ENCODE measurements around the gene CTNND2.

CTNND2 gene

DNA sequence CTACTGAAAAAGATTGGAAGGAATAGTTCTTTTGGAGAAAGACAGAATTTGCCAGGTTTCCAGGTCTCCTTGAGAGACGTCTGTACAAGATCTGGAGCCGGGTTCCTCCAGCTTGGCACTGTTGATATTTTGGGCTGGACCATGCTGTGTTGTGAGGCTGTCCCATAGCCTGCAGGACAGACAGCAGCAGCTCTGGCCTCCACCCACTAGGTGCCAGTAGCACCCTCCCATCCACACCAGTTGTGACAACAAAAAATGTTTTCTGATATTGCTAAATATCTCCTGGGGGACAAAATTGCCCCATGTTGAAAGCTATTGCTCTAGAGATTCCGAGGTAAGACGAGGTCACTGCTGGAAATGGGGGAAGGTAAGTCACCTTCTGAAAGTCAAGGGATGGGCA is 855.5 kb downstream of the CTNND2 start:
- H3K9me2 ChIP-seq (replicated peaks; ENCODE audit: control insufficient read depth, low read length), result no peaks in the 10 kb centered on the region
- no peaks in the 10 kb centered on the region for H3K4me1 ChIP-seq (ENCODE audit: control insufficient read depth, low read length)
- TF ChIP-seq, protein P1, sequence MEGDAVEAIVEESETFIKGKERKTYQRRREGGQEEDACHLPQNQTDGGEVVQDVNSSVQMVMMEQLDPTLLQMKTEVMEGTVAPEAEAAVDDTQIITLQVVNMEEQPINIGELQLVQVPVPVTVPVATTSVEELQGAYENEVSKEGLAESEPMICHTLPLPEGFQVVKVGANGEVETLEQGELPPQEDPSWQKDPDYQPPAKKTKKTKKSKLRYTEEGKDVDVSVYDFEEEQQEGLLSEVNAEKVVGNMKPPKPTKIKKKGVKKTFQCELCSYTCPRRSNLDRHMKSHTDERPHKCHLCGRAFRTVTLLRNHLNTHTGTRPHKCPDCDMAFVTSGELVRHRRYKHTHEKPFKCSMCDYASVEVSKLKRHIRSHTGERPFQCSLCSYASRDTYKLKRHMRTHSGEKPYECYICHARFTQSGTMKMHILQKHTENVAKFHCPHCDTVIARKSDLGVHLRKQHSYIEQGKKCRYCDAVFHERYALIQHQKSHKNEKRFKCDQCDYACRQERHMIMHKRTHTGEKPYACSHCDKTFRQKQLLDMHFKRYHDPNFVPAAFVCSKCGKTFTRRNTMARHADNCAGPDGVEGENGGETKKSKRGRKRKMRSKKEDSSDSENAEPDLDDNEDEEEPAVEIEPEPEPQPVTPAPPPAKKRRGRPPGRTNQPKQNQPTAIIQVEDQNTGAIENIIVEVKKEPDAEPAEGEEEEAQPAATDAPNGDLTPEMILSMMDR (IDR thresholded peaks at IDR 0.05; ENCODE audit: low read depth, low read length, poor library complexity, severe bottlenecking), result peak; percentile 25
- no peak for TF ChIP-seq EZH2phosphoT487 (IDR thresholded peaks at IDR 0.05; ENCODE audit: borderline replicate concordance, low read length)
- H4K20me1 ChIP-seq (ENCODE audit: control insufficient read depth, insufficient read depth, low read depth, low read length), result no peaks in the 10 kb centered on the region
- H3F3A ChIP-seq (ENCODE audit: control insufficient read depth, insufficient read depth), result no peaks in the 10 kb centered on the region
- no peak overlapping the region for H3K27ac ChIP-seq (ENCODE audit: low read depth, low read length)
- no peak overlapping the region for H3K4me2 ChIP-seq (ENCODE audit: low read length)
- no peaks in the 10 kb centered on the region for H3K79me2 ChIP-seq (ENCODE audit: control insufficient read depth, low read length)
- H3K9me3 ChIP-seq (ENCODE audit: control insufficient read depth, insufficient read depth, low read length), result no peaks in the 10 kb centered on the region
- 0 out of 2 replicates have a peak, but pooled peaks cover 2% of the 10 kb centered on the region for H3K27me3 ChIP-seq (ENCODE audit: control insufficient read depth, low read length)
- no peaks in the 10 kb centered on the region for H3K36me3 ChIP-seq (ENCODE audit: control insufficient read depth, low read length)
- H3K4me3 ChIP-seq (ENCODE audit: low read length), result no peak overlapping the region

DNA sequence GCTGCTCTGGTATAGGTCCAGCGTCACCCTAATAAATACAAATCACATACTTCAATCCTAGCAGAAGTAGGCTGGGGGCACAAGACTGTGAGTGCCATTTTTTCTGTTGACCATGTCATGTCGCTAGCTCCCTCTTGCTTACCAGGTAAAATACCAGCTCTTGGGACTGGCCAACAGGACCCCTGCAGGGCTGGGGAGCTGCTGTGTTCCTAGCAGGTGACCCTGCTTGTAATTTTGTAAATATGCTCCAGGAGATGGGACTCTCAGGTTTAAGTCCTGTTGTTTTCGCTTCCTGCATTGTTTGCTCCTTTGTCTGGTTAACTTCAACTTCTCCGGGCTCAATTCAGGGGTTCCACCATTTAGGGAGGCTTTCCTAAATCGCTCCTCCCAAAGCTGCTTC is 856.6 kb downstream of the CTNND2 start:
- H3K4me3 ChIP-seq (ENCODE audit: low read length), result no peak overlapping the region
- H3K4me1 ChIP-seq (ENCODE audit: control insufficient read depth, low read length), result no peaks in the 10 kb centered on the region
- no peak for TF ChIP-seq EZH2phosphoT487 (IDR thresholded peaks at IDR 0.05; ENCODE audit: borderline replicate concordance, low read length)
- TF ChIP-seq, protein P1 (IDR thresholded peaks at IDR 0.05; ENCODE audit: low read depth, low read length, poor library complexity, severe bottlenecking), result no peak
- H3K79me2 ChIP-seq (ENCODE audit: control insufficient read depth, low read length), result no peaks in the 10 kb centered on the region
- H3K9me3 ChIP-seq (ENCODE audit: control insufficient read depth, insufficient read depth, low read length), result no peaks in the 10 kb centered on the region
- H3K36me3 ChIP-seq (ENCODE audit: control insufficient read depth, low read length), result no peaks in the 10 kb centered on the region
- no peaks in the 10 kb centered on the region for H3K9me2 ChIP-seq (replicated peaks; ENCODE audit: control insufficient read depth, low read length)
- no peak overlapping the region for H3K27ac ChIP-seq (ENCODE audit: low read depth, low read length)
- H3K4me2 ChIP-seq (ENCODE audit: low read length), result no peak overlapping the region
- H4K20me1 ChIP-seq (ENCODE audit: control insufficient read depth, insufficient read depth, low read depth, low read length), result no peaks in the 10 kb centered on the region
- H3F3A ChIP-seq (ENCODE audit: control insufficient read depth, insufficient read depth), result no peaks in the 10 kb centered on the region
- H3K27me3 ChIP-seq (ENCODE audit: control insufficient read depth, low read length), result 0 out of 2 replicates have a peak, but pooled peaks cover 2% of the 10 kb centered on the region

DNA sequence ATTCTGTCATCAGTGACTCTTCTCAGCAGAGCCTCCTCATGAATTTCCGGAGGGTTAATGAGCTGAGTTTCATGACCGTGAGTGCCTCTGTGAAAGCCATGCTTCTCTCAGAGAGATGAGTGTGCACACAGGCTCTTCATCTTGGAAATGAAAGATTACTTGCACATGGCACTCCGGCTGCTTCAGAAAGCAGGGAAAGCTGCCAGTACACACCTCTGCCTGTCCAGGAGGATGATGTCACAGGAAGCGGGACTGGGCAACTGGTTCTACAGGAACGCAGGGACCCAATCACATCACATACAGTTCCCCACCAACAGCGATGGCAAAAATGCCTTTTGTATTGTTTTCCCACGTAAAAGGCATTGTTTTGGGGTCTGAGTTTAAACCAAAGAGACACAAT is 857.2 kb downstream of the CTNND2 start:
- H3K4me3 ChIP-seq (ENCODE audit: low read length), result no peak overlapping the region
- TF ChIP-seq, protein P1 (IDR thresholded peaks at IDR 0.05; ENCODE audit: low read depth, low read length, poor library complexity, severe bottlenecking), result no peak
- no peak for TF ChIP-seq EZH2phosphoT487 (IDR thresholded peaks at IDR 0.05; ENCODE audit: borderline replicate concordance, low read length)
- no peaks in the 10 kb centered on the region for H3K4me1 ChIP-seq (ENCODE audit: control insufficient read depth, low read length)
- no peaks in the 10 kb centered on the region for H3K9me3 ChIP-seq (ENCODE audit: control insufficient read depth, insufficient read depth, low read length)
- no peaks in the 10 kb centered on the region for H3F3A ChIP-seq (ENCODE audit: control insufficient read depth, insufficient read depth)
- H3K79me2 ChIP-seq (ENCODE audit: control insufficient read depth, low read length), result no peaks in the 10 kb centered on the region
- H3K27ac ChIP-seq (ENCODE audit: low read depth, low read length), result no peak overlapping the region
- no peaks in the 10 kb centered on the region for H3K9me2 ChIP-seq (replicated peaks; ENCODE audit: control insufficient read depth, low read length)
- H4K20me1 ChIP-seq (ENCODE audit: control insufficient read depth, insufficient read depth, low read depth, low read length), result no peaks in the 10 kb centered on the region
- 0 out of 2 replicates have a peak, but pooled peaks cover 2% of the 10 kb centered on the region for H3K27me3 ChIP-seq (ENCODE audit: control insufficient read depth, low read length)
- H3K36me3 ChIP-seq (ENCODE audit: control insufficient read depth, low read length), result no peaks in the 10 kb centered on the region
- H3K4me2 ChIP-seq (ENCODE audit: low read length), result no peak overlapping the region

Measured in DOHH2 (cell line).